ENCODE data around the gene ABHD5. TPM values are rescaled to one million over a fixed set of nuclear protein-coding genes. Genes with fewer than 3 reads are reported as not detected.

Gene ABHD5
- polyA plus RNA-seq, 1 of the 3 experiments (the other 2 are of a cell fraction), result 10.4 TPM

DNA sequence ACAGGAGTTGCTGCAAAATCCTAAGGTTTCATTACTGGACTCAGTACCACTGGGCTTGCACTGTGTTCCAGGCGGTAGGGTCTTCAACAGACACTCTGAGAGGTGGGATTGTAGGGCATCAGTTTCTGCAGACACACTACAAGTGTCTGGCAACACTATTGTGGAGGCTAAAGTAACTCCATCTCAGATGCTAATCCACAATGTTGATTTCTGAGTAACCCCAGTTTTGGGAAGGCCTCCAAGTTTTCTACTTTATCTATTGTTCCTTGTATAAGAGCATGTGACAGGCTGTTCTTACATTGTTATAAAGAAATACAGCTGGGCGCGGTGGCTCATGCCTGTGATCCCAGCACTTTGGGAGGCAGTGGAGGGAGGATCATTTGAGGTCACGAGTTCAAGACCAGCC lies 2.5 kb upstream of the ABHD5 start:
- DNase-seq, result no peak

DNA sequence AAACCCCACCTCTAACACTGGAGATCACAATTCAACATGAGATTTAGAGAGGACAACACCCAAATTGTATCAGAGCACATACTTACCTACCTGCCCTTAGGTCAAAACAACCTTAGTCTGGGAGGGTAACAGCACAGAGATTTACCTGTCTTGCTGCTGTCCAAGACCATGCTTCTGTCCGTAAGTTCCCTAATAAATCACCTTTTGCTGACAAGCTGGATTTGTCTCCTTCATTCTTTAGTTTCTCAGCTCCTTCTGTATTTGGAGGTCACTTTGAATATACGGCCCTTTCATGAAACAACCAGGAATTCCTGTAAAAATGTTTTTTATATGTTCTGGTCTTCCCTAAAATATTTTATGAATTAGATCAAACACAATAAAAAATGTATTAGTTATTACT lies 1.6 kb upstream of the ABHD5 start:
- TF ChIP-seq, protein P1, sequence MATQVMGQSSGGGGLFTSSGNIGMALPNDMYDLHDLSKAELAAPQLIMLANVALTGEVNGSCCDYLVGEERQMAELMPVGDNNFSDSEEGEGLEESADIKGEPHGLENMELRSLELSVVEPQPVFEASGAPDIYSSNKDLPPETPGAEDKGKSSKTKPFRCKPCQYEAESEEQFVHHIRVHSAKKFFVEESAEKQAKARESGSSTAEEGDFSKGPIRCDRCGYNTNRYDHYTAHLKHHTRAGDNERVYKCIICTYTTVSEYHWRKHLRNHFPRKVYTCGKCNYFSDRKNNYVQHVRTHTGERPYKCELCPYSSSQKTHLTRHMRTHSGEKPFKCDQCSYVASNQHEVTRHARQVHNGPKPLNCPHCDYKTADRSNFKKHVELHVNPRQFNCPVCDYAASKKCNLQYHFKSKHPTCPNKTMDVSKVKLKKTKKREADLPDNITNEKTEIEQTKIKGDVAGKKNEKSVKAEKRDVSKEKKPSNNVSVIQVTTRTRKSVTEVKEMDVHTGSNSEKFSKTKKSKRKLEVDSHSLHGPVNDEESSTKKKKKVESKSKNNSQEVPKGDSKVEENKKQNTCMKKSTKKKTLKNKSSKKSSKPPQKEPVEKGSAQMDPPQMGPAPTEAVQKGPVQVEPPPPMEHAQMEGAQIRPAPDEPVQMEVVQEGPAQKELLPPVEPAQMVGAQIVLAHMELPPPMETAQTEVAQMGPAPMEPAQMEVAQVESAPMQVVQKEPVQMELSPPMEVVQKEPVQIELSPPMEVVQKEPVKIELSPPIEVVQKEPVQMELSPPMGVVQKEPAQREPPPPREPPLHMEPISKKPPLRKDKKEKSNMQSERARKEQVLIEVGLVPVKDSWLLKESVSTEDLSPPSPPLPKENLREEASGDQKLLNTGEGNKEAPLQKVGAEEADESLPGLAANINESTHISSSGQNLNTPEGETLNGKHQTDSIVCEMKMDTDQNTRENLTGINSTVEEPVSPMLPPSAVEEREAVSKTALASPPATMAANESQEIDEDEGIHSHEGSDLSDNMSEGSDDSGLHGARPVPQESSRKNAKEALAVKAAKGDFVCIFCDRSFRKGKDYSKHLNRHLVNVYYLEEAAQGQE (IDR thresholded peaks at IDR 0.05; ENCODE audit: low read depth, low read length), result no peak
- TF ChIP-seq EZH2phosphoT487 (IDR thresholded peaks at IDR 0.05; ENCODE audit: borderline replicate concordance, low read depth), result no peak
- TF ChIP-seq NRF1 (IDR thresholded peaks at IDR 0.05; ENCODE audit: low read depth, low read length), result no peak
- no peak for TF ChIP-seq RFX5 (IDR thresholded peaks at IDR 0.05; ENCODE audit: low read length)
- TF ChIP-seq SMC3 (IDR thresholded peaks at IDR 0.05; ENCODE audit: low read depth, low read length), result no peak
- no peak for TF ChIP-seq JUND (IDR thresholded peaks at IDR 0.05)
- TF ChIP-seq YY1 (IDR thresholded peaks at IDR 0.05; ENCODE audit: low read depth), result no peak
- TF ChIP-seq MXI1 (IDR thresholded peaks at IDR 0.05; ENCODE audit: low read depth, low read length), result no peak
- TF ChIP-seq GABPA (IDR thresholded peaks at IDR 0.05; ENCODE audit: low read depth), result no peak
- TF ChIP-seq RAD21 (IDR thresholded peaks at IDR 0.05; ENCODE audit: low read length), result no peak
- TF ChIP-seq, protein P2, sequence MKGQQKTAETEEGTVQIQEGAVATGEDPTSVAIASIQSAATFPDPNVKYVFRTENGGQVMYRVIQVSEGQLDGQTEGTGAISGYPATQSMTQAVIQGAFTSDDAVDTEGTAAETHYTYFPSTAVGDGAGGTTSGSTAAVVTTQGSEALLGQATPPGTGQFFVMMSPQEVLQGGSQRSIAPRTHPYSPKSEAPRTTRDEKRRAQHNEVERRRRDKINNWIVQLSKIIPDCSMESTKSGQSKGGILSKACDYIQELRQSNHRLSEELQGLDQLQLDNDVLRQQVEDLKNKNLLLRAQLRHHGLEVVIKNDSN (IDR thresholded peaks at IDR 0.05; ENCODE audit: borderline replicate concordance, low read depth), result no peak
- no peak for TF ChIP-seq SIN3A (IDR thresholded peaks at IDR 0.05; ENCODE audit: borderline replicate concordance, low read depth, low read length)
- no peak for TF ChIP-seq NFIC (IDR thresholded peaks at IDR 0.05; ENCODE audit: borderline replicate concordance)
- TF ChIP-seq, protein P3, sequence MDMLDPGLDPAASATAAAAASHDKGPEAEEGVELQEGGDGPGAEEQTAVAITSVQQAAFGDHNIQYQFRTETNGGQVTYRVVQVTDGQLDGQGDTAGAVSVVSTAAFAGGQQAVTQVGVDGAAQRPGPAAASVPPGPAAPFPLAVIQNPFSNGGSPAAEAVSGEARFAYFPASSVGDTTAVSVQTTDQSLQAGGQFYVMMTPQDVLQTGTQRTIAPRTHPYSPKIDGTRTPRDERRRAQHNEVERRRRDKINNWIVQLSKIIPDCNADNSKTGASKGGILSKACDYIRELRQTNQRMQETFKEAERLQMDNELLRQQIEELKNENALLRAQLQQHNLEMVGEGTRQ (IDR thresholded peaks at IDR 0.05; ENCODE audit: borderline replicate concordance, low read depth, low read length), result no peak
- WGBS (ENCODE audit: low lambda C conversion rate), result 96% methylated on average over 2 of the region's 2 CpGs
- POLR2A ChIA-PET, result no interaction called here

More for the DNA sequence above, 2.5 kb upstream of the ABHD5 start:
- no peaks in the 10 kb centered on the region for H3K9me3 ChIP-seq
- peaks cover 4% of the 10 kb centered on the region for H3F3A ChIP-seq (replicated peaks; ENCODE audit: insufficient read depth)
- peaks cover 0 to 12% of the 10 kb centered on the region in 2 experiments; a peak in 3 of 4 replicates for H3K4me1 ChIP-seq (ENCODE audit: control insufficient read depth in 1 of 2, insufficient read depth in 2 of 2, low read depth in 1 of 2, low read length in 1 of 2)
- no peaks in the 10 kb centered on the region for H3K36me3 ChIP-seq (replicated peaks in 1 of 2; ENCODE audit: control insufficient read depth in 1 of 2, insufficient read depth in 2 of 2, low read length in 1 of 2)
- POLR2A ChIA-PET, result no interaction called here
- no peak overlapping the region for H2AFZ ChIP-seq (ENCODE audit: low read depth)
- no peak overlapping the region for H3K9ac ChIP-seq
- TF ChIP-seq YY1 (IDR thresholded peaks at IDR 0.05; ENCODE audit: low read depth), result no peak
- H4K20me1 ChIP-seq (ENCODE audit: insufficient read depth), result no peaks in the 10 kb centered on the region
- no peak overlapping the region for H3K27ac ChIP-seq (ENCODE audit: low read depth in 2 of 2, low read length in 1 of 2)
- no peak overlapping the region for H3K4me3 ChIP-seq (ENCODE audit: low read depth in 2 of 2, low read length in 1 of 2)
- no peaks in the 10 kb centered on the region for H3K9me2 ChIP-seq
- WGBS (ENCODE audit: low lambda C conversion rate), result 94% methylated on average over 4 of the region's 4 CpGs
- H3K79me2 ChIP-seq (ENCODE audit: insufficient read depth), result peaks cover 18% of the 10 kb centered on the region; the same call in 1 of the 2 replicates
- H3K27me3 ChIP-seq (ENCODE audit: insufficient read depth), result no peaks in the 10 kb centered on the region
- no peak overlapping the region for H3K4me2 ChIP-seq
- CTCF ChIA-PET, result no interaction called here

More for the DNA sequence above, 1.6 kb upstream of the ABHD5 start:
- Histone ChIP-seq H2AFZ (ENCODE audit: low read depth) (no peak overlapping the region), H3K4me2 (no peak overlapping the region), H3K36me3 (replicated peaks in 1 of 2; ENCODE audit: control insufficient read depth in 1 of 2, insufficient read depth in 2 of 2, low read length in 1 of 2) (no peaks in the 10 kb centered on the region), H3K27ac (ENCODE audit: low read depth in 2 of 2, low read length in 1 of 2) (no peak overlapping the region), H3K27me3 (ENCODE audit: insufficient read depth) (no peaks in the 10 kb centered on the region), H3K4me3 (ENCODE audit: low read depth in 2 of 2, low read length in 1 of 2) (no peak overlapping the region), H3K4me1 (ENCODE audit: control insufficient read depth in 1 of 2, insufficient read depth in 2 of 2, low read depth in 1 of 2, low read length in 1 of 2) (peaks cover 0 to 12% of the 10 kb centered on the region in 2 experiments; a peak in 3 of 4 replicates), H3K9ac (no peak overlapping the region), H3K9me2 (no peaks in the 10 kb centered on the region), H3K9me3 (no peaks in the 10 kb centered on the region), H3K79me2 (ENCODE audit: insufficient read depth) (peaks cover 27% of the 10 kb centered on the region), H4K20me1 (ENCODE audit: insufficient read depth) (no peaks in the 10 kb centered on the region), H3F3A (replicated peaks; ENCODE audit: insufficient read depth) (peaks cover 4% of the 10 kb centered on the region)
- CTCF ChIA-PET, result interaction anchor here (0.6 kb wide), 1 partner anchor 906 kb away, joined by 3 read pairs; no protein-coding TSS in a partner anchor
- no peak for DNase-seq
